ENCODE results near the gene NUP85. TPM values are rescaled to one million over a fixed set of nuclear protein-coding genes. Genes with fewer than 3 reads are reported as not detected.

NUP85 gene
- total and polyA plus RNA-seq, 2 of the 4 experiments (the other 2 are of a cell fraction) = 29.4 to 54.4 TPM

GRCh38 chr17:75241996-75242460 is 36.5 kb downstream of the NUP85 start:
- no peaks in the 10 kb centered on the region for H3K9me1 ChIP-seq (ENCODE audit: insufficient read depth, low read length)
- no peak overlapping the region for H3K27ac ChIP-seq (ENCODE audit: insufficient read depth, low read length)
- no peak overlapping the region for H3K4ac ChIP-seq (ENCODE audit: low read depth, low read length)
- dilution Hi-C loops (cut with HindIII; ENCODE audit: low sequenced_read_pairs, unreplicated experiment) (no loop called here), in situ Hi-C loops (cut with MboI; ENCODE audit: low sequenced_read_pairs) (no loop called here), intact Hi-C loops (cut with micrococcal nuclease) (no loop called here)
- ATAC-seq (ENCODE audit: low read depth) = no peak
- H3K27me3 ChIP-seq (ENCODE audit: control insufficient read depth, insufficient read depth, low read length) = no peaks in the 10 kb centered on the region
- no peaks in the 10 kb centered on the region for H3K4me1 ChIP-seq (ENCODE audit: control insufficient read depth, insufficient read depth, low read length)
- POLR2A ChIA-PET (ENCODE audit: unreplicated experiment) = no interaction called here
- H4K91ac ChIP-seq (ENCODE audit: insufficient read depth, low read depth, low read length) = no peak overlapping the region
- no peak overlapping the region for H3K4me3 ChIP-seq (ENCODE audit: insufficient read depth, low read depth, low read length)
- no peak overlapping the region for H3K23ac ChIP-seq (ENCODE audit: low read depth, low read length)
- H2AFZ ChIP-seq (replicated peaks; ENCODE audit: low read length, poor library complexity) = no peak overlapping the region
- peaks cover 0 to 11% of the 10 kb centered on the region in 2 experiments; a peak in 1 of 4 replicates for H3K79me1 ChIP-seq (ENCODE audit: low read depth in 1 of 2, low read length in 2 of 2)
- no peak overlapping the region for H2BK120ac ChIP-seq (ENCODE audit: low read depth, low read length)
- H3K4me2 ChIP-seq (ENCODE audit: low read depth, low read length) = no peak overlapping the region
- no peak overlapping the region for H3K18ac ChIP-seq (ENCODE audit: low read depth, low read length)
- no peak overlapping the region for H3K9ac ChIP-seq (ENCODE audit: low read depth, low read length)
- H2BK20ac ChIP-seq (ENCODE audit: low read depth, low read length) = no peak overlapping the region
- TF ChIP-seq, protein P1, sequence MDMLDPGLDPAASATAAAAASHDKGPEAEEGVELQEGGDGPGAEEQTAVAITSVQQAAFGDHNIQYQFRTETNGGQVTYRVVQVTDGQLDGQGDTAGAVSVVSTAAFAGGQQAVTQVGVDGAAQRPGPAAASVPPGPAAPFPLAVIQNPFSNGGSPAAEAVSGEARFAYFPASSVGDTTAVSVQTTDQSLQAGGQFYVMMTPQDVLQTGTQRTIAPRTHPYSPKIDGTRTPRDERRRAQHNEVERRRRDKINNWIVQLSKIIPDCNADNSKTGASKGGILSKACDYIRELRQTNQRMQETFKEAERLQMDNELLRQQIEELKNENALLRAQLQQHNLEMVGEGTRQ (IDR thresholded peaks at IDR 0.05; ENCODE audit: low read depth, low read length) = peak; percentile 29; the same call in 1 of the 2 replicates
- TF ChIP-seq RFX5 (IDR thresholded peaks at IDR 0.05; ENCODE audit: low read depth, low read length) (no peak), CTCF (conservative IDR thresholded peaks at IDR 0.05; ENCODE audit: low read depth, low read length) (no peak), RCOR1 (IDR thresholded peaks at IDR 0.05; ENCODE audit: insufficient replicate concordance, low read length) (no peak), CEBPB (IDR thresholded peaks at IDR 0.05; ENCODE audit: low read depth, low read length) (no peak), POLR2A (IDR thresholded peaks at IDR 0.05; ENCODE audit: low read depth, low read length) (no peak), MXI1 (IDR thresholded peaks at IDR 0.05; ENCODE audit: borderline replicate concordance, low read depth, low read length) (no peak), MAFK (IDR thresholded peaks at IDR 0.05; ENCODE audit: low read depth, low read length) (no peak), CHD1 (IDR thresholded peaks at IDR 0.05; ENCODE audit: low read depth, low read length) (no peak), SMC3 (IDR thresholded peaks at IDR 0.05; ENCODE audit: low read depth, low read length) (no peak), BHLHE40 (IDR thresholded peaks at IDR 0.05; ENCODE audit: low read depth, low read length) (0 out of 2 replicates have a peak, but pooled peaks have one; percentile 17), MAZ (IDR thresholded peaks at IDR 0.05; ENCODE audit: borderline replicate concordance, low read depth, low read length) (no peak)
- peaks cover 17% of the 10 kb centered on the region for H4K20me1 ChIP-seq (ENCODE audit: insufficient read depth, low read length)
- peaks cover 91% of the 10 kb centered on the region for H3K36me3 ChIP-seq (ENCODE audit: control insufficient read depth, insufficient read depth, low read length)
- no peak overlapping the region for H2BK5ac ChIP-seq (ENCODE audit: low read depth, low read length, poor library complexity, severe bottlenecking)
- H2AK9ac ChIP-seq (replicated peaks; ENCODE audit: low read depth, low read length, poor library complexity) = no peak overlapping the region
- CTCF ChIA-PET = no interaction called here
- no peak overlapping the region for H2BK15ac ChIP-seq (ENCODE audit: low read depth, low read length)
- no TSS peak for BruUV-seq (replicated peaks)
- no peak overlapping the region for H2AK5ac ChIP-seq (ENCODE audit: low read depth, low read length)
- H3K14ac ChIP-seq (replicated peaks; ENCODE audit: low read depth, low read length) = no peak overlapping the region
- H3K56ac ChIP-seq (ENCODE audit: extremely low read depth, insufficient read depth, low read length) = no peak overlapping the region
- DNase-seq = peak; percentile 52
- H4K5ac ChIP-seq (ENCODE audit: low read depth, low read length) = no peak overlapping the region
- H3K9me3 ChIP-seq (ENCODE audit: control insufficient read depth, insufficient read depth, low read length) = no peaks in the 10 kb centered on the region
- WGBS, 2 experiments (ENCODE audit: extremely low coverage in 2 of 2, insufficient read length in 1 of 2) = 87% methylated on average over 12 of the region's 15 CpGs; no CpG with 5 or more reads in 1 of the 2 experiments
- H4K8ac ChIP-seq (ENCODE audit: low read depth in 2 of 2, low read length in 2 of 2) = no peak overlapping the region
